ENCODE results near the gene CHRDL2. TPM values are rescaled to one million over a fixed set of nuclear protein-coding genes. Genes with fewer than 3 reads are reported as not detected.

CHRDL2 gene
- total and polyA plus RNA-seq, 2 of the 13 experiments (the other 11 are each of a cell fraction or from before 2014, with no cell fraction given), result 0.04 TPM; not detected in 1

- TF ChIP-seq YY1 (IDR thresholded peaks at IDR 0.05; ENCODE audit: insufficient read depth, insufficient replicate concordance, low read depth, low read length), result no peak
- TF ChIP-seq CHD2 (IDR thresholded peaks at IDR 0.05; ENCODE audit: low read depth, low read length), result peak; percentile 78
- TF ChIP-seq, protein P1, sequence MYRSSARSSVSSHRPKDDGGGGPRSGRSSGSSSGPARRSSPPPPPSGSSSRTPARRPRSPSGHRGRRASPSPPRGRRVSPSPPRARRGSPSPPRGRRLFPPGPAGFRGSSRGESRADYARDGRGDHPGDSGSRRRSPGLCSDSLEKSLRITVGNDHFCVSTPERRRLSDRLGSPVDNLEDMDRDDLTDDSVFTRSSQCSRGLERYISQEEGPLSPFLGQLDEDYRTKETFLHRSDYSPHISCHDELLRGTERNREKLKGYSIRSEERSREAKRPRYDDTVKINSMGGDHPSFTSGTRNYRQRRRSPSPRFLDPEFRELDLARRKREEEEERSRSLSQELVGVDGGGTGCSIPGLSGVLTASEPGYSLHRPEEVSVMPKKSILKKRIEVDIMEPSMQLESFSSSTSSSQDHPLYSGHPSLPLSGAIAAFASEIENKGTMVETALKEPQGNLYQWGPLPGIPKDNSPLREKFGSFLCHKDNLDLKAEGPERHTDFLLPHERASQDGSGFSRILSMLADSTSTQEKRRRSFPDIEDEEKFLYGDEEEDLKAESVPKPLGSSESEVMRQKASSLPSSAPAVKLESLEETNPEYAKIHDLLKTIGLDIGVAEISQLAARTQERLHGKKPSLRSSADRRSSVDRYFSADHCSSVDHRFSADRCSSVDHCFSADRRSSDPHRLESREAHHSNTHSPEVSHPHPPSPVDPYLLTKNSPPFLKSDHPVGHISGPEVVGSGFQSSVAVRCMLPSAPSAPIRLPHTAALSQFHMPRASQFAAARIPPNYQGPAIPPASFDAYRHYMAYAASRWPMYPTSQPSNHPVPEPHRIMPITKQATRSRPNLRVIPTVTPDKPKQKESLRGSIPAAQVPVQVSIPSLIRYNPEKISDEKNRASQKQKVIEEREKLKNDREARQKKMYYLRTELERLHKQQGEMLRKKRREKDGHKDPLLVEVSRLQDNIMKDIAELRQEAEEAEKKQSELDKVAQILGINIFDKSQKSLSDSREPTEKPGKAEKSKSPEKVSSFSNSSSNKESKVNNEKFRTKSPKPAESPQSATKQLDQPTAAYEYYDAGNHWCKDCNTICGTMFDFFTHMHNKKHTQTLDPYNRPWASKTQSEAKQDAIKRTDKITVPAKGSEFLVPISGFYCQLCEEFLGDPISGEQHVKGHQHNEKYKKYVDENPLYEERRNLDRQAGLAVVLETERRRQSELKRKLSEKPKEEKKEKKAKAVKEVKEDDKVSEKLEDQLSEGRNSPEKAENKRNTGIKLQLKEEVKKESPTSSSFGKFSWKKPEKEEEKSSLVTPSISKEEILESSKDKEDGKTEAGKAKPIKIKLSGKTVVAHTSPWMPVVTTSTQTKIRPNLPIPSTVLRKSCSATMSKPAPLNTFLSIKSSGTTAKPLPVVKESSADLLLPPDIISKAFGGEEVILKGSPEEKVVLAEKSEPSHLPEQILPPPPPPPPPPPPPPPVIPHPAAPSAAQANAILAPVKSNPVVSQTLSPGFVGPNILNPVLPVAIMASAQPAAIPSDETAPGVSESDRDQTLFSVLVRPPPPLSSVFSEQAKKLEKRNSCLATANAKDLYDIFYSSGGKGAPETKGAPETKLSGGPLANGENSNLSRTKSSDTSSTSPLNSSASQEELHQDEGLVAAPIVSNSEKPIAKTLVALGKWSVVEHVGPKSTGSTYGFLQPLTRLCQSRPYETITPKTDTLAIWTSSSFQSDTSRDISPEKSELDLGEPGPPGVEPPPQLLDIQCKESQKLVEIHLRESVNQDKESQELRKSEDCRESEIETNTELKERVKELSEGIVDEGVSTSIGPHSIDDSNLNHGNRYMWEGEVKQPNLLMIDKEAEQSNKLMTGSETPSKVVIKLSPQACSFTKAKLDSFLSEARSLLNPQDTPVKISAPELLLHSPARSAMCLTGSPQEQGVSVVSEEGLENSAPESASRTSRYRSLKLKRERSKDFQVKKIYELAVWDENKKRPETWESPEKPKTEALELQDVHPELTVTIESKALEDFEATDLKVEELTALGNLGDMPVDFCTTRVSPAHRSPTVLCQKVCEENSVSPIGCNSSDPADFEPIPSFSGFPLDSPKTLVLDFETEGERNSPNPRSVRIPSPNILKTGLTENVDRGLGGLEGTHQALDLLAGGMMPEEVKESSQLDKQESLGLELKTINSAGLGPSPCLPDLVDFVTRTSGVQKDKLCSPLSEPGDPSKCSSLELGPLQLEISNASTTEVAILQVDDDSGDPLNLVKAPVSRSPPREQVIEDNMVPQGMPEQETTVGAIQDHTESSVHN (CRISPR knock-in tag; IDR thresholded peaks at IDR 0.05), result no peak
- TF ChIP-seq, protein P2, sequence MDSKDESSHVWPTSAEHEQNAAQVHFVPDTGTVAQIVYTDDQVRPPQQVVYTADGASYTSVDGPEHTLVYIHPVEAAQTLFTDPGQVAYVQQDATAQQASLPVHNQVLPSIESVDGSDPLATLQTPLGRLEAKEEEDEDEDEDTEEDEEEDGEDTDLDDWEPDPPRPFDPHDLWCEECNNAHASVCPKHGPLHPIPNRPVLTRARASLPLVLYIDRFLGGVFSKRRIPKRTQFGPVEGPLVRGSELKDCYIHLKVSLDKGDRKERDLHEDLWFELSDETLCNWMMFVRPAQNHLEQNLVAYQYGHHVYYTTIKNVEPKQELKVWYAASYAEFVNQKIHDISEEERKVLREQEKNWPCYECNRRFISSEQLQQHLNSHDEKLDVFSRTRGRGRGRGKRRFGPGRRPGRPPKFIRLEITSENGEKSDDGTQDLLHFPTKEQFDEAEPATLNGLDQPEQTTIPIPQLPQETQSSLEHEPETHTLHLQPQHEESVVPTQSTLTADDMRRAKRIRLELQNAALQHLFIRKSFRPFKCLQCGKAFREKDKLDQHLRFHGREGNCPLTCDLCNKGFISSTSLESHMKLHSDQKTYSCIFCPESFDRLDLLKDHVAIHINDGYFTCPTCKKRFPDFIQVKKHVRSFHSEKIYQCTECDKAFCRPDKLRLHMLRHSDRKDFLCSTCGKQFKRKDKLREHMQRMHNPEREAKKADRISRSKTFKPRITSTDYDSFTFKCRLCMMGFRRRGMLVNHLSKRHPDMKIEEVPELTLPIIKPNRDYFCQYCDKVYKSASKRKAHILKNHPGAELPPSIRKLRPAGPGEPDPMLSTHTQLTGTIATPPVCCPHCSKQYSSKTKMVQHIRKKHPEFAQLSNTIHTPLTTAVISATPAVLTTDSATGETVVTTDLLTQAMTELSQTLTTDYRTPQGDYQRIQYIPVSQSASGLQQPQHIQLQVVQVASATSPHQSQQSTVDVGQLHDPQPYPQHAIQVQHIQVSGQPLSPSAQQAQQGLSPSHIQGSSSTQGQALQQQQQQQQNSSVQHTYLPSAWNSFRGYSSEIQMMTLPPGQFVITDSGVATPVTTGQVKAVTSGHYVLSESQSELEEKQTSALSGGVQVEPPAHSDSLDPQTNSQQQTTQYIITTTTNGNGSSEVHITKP (CRISPR knock-in tag; IDR thresholded peaks at IDR 0.05; ENCODE audit: low read depth), result 0 out of 2 replicates have a peak, but pooled peaks have one; percentile 35
- peak in 1 of 2 experiments; percentile 87; a peak in 2 of 4 replicates for TF ChIP-seq KLF16 (CRISPR knock-in tag; IDR thresholded peaks at IDR 0.05)
- peak; percentile 53; the same call in 1 of the 2 replicates for TF ChIP-seq HNF4G (IDR thresholded peaks at IDR 0.05; ENCODE audit: borderline replicate concordance, low read depth, low read length)
- no peak for TF ChIP-seq HNF4G (CRISPR knock-in tag; IDR thresholded peaks at IDR 0.05; ENCODE audit: borderline replicate concordance, low read depth)
- peak; percentile 75 for TF ChIP-seq PHF8 (CRISPR knock-in tag; IDR thresholded peaks at IDR 0.05)
- TF ChIP-seq ZNF780A (CRISPR knock-in tag; IDR thresholded peaks at IDR 0.05), result peak; percentile 47; the same call in 1 of the 2 replicates
- TF ChIP-seq STAG1 (CRISPR knock-in tag; IDR thresholded peaks at IDR 0.05), result no peak
- TF ChIP-seq ZBTB7A (CRISPR knock-in tag; IDR thresholded peaks at IDR 0.05), result no peak
- peak; percentile 71 for TF ChIP-seq RBM39 (IDR thresholded peaks at IDR 0.05; ENCODE audit: low read depth, low read length, poor library complexity, severe bottlenecking)
- TF ChIP-seq ZNF224 (CRISPR knock-in tag; IDR thresholded peaks at IDR 0.05), result 0 out of 2 replicates have a peak, but pooled peaks have one; percentile 15
- TF ChIP-seq ONECUT2 (CRISPR knock-in tag; IDR thresholded peaks at IDR 0.05), result peak; percentile 35; the same call in 1 of the 2 replicates
- TF ChIP-seq ZSCAN21 (CRISPR knock-in tag; IDR thresholded peaks at IDR 0.05; ENCODE audit: borderline replicate concordance), result peak; percentile 40
- no peak for TF ChIP-seq ZNF180 (CRISPR knock-in tag; IDR thresholded peaks at IDR 0.05; ENCODE audit: borderline replicate concordance, low read depth)
- TF ChIP-seq CBX5 (CRISPR knock-in tag; IDR thresholded peaks at IDR 0.05; ENCODE audit: borderline replicate concordance), result peak; percentile 27; the same call in 1 of the 2 replicates
These were observed 18.1 kb upstream of the CHRDL2 start (continued) for GRCh38 chr11:74749127-74749964.
